HG03432 (cell line): ENCODE measurements around the gene KRT72.

Source experiments
- ATAC-seq: cut with Tn5 transposase; IDR thresholded peaks from one replicate; pipeline ENCODE4 v1.9.1; 2021; ENCODE audit warnings: mild to moderate bottlenecking, moderate library complexity; ENCODE audit not compliant: unreplicated experiment

Gene KRT72

GRCh38 chr12:52551216-52551865, 49.9 kb downstream of the KRT72 start:
- no peak for ATAC-seq

GRCh38 chr12:52546126-52546525, 55.1 kb downstream of the KRT72 start:
- no peak for ATAC-seq

- ATAC-seq, result no peak
Measured at GRCh38 chr12:52543985-52544883, 57.0 kb downstream of the KRT72 start.

GRCh38 chr12:52542785-52543318, 58.4 kb downstream of the KRT72 start:
- ATAC-seq, result no peak

GRCh38 chr12:52542157-52542556, 59.1 kb downstream of the KRT72 start:
- no peak for ATAC-seq

GRCh38 chr12:52541709-52542108, 59.6 kb downstream of the KRT72 start:
- no peak for ATAC-seq

GRCh38 chr12:52540531-52540930, 60.7 kb downstream of the KRT72 start:
- no peak for ATAC-seq

GRCh38 chr12:52539821-52540173, 61.5 kb downstream of the KRT72 start:
- no peak for ATAC-seq

GRCh38 chr12:52539083-52539820, 62.0 kb downstream of the KRT72 start:
- no peak for ATAC-seq

- no peak for ATAC-seq
Measured at GRCh38 chr12:52537101-52537500, 64.2 kb downstream of the KRT72 start.
